GM20000 (cell line): ENCODE data around the gene NUDT6.
"Not testable (repeated sequence)": the region's sequence is repeated elsewhere in the genome, so short reads cannot be mapped to it uniquely, and the experiment has no call there.

Experiments
- DNase-seq: peaks from one replicate; pipeline ENCODE4 v3.0.0; 2012; ENCODE audit warnings: low spot score
- CTCF ChIP-seq: IDR thresholded peaks from 2 replicates; pipeline ENCODE4 v1.5.1; 2012; ENCODE audit warnings: mild to moderate bottlenecking, control low read depth; ENCODE audit errors: extremely low read depth, missing control alignments

Gene NUDT6

GRCh38 chr4:122875949-122876348, 46.4 kb downstream of the NUDT6 start:
- TF ChIP-seq CTCF: no peak
- DNase-seq: no peak

- DNase-seq: no peak
- no peak for TF ChIP-seq CTCF
Observed at GRCh38 chr4:122873821-122874593, 48.4 kb downstream of the NUDT6 start.

- no peak for TF ChIP-seq CTCF
- DNase-seq: no peak
Observed at GRCh38 chr4:122873146-122873545, 49.3 kb downstream of the NUDT6 start.

- not testable (repeated sequence) for DNase-seq
Observed at GRCh38 chr4:122868235-122868634, 54.2 kb downstream of the NUDT6 start.

- no peak for DNase-seq
- TF ChIP-seq CTCF: no peak
Observed at GRCh38 chr4:122865425-122865824, 57.0 kb downstream of the NUDT6 start.

- TF ChIP-seq CTCF: no peak
- no peak for DNase-seq
Observed at GRCh38 chr4:122863639-122864038, 58.8 kb downstream of the NUDT6 start.

GRCh38 chr4:122861172-122861943, 61.0 kb downstream of the NUDT6 start:
- TF ChIP-seq CTCF: no peak

GRCh38 chr4:122858705-122859104, 63.7 kb downstream of the NUDT6 start:
- no peak for DNase-seq
- no peak for TF ChIP-seq CTCF

More at GRCh38 chr4:122861172-122861943, 61.0 kb downstream of the NUDT6 start:
- no peak for DNase-seq
